ENCODE measurements around the gene RARA. TPM values are rescaled to one million over a fixed set of nuclear protein-coding genes. Genes with fewer than 3 reads are reported as not detected.
A peak's percentile ranks its signal among the peaks of the same experiment; 100 is the strongest.

The RARA gene
- total and polyA plus RNA-seq, 2 donors (not counting 1 experiment from before 2014, with no cell fraction given), result 7.0 to 7.8 TPM

- H3K79me2 ChIP-seq (ENCODE audit: control insufficient read depth, insufficient read depth, low read length), result peaks cover 75% of the 10 kb centered on the region
- DNase-seq (ENCODE audit: low read depth in 2 of 2), result no peak
- peak overlapping the region; percentile 95 for H3K27ac ChIP-seq (ENCODE audit: insufficient read depth, low read length)
- H3K27me3 ChIP-seq (ENCODE audit: control insufficient read depth, insufficient read depth, low read length), result no peaks in the 10 kb centered on the region
- TF ChIP-seq CTCF (conservative IDR thresholded peaks at IDR 0.05 in 1 of 2, IDR thresholded peaks at IDR 0.05 in 1 of 2; ENCODE audit: low read depth in 1 of 2, low read length in 2 of 2) (no peak), EZH2 (IDR thresholded peaks at IDR 0.05; ENCODE audit: low read length, missing control alignments) (no peak)
- H3K9me3 ChIP-seq (ENCODE audit: control insufficient read depth, insufficient read depth, low read depth, low read length), result no peaks in the 10 kb centered on the region
- H3K9ac ChIP-seq (ENCODE audit: insufficient read depth, low read length), result peak overlapping the region; percentile 71
- H3K36me3 ChIP-seq (ENCODE audit: control insufficient read depth, insufficient read depth, low read length), result no peaks in the 10 kb centered on the region
- no peaks in the 10 kb centered on the region for H4K20me1 ChIP-seq (ENCODE audit: control insufficient read depth, extremely low read depth, insufficient read depth, low read length)
- H3K4me1 ChIP-seq (ENCODE audit: control insufficient read depth, extremely low read depth, insufficient read depth, low read length), result peaks cover 64% of the 10 kb centered on the region
- H2AFZ ChIP-seq (ENCODE audit: low read length), result no peak overlapping the region
- H3K4me2 ChIP-seq (ENCODE audit: extremely low read depth, insufficient read depth, low read length), result peak overlapping the region; percentile 53
- peak overlapping the region; percentile 1 to 99 (median 30) for H3K4me3 ChIP-seq (replicated peaks in 1 of 4; ENCODE audit: control extremely low read depth in 1 of 4, insufficient read depth in 1 of 4, low read depth in 3 of 4, low read length in 4 of 4)
These were observed 13.0 kb downstream of the RARA start for GRCh38 chr17:40321961-40322357.

GRCh38 chr17:40322358-40323315 is 13.7 kb downstream of the RARA start:
- peak overlapping the region; percentile 1 to 99 (median 30) for H3K4me3 ChIP-seq (replicated peaks in 1 of 4; ENCODE audit: control extremely low read depth in 1 of 4, insufficient read depth in 1 of 4, low read depth in 3 of 4, low read length in 4 of 4)
- no peaks in the 10 kb centered on the region for H3K9me3 ChIP-seq (ENCODE audit: control insufficient read depth, insufficient read depth, low read depth, low read length)
- peak overlapping the region; percentile 53 for H3K4me2 ChIP-seq (ENCODE audit: extremely low read depth, insufficient read depth, low read length)
- peaks cover 66% of the 10 kb centered on the region for H3K4me1 ChIP-seq (ENCODE audit: control insufficient read depth, extremely low read depth, insufficient read depth, low read length)
- no peaks in the 10 kb centered on the region for H4K20me1 ChIP-seq (ENCODE audit: control insufficient read depth, extremely low read depth, insufficient read depth, low read length)
- no peak overlapping the region for H2AFZ ChIP-seq (ENCODE audit: low read length)
- TF ChIP-seq EZH2 (IDR thresholded peaks at IDR 0.05; ENCODE audit: low read length, missing control alignments) (no peak), CTCF (conservative IDR thresholded peaks at IDR 0.05 in 1 of 2, IDR thresholded peaks at IDR 0.05 in 1 of 2; ENCODE audit: low read depth in 1 of 2, low read length in 2 of 2) (no peak)
- H3K36me3 ChIP-seq (ENCODE audit: control insufficient read depth, insufficient read depth, low read length), result no peaks in the 10 kb centered on the region
- H3K79me2 ChIP-seq (ENCODE audit: control insufficient read depth, insufficient read depth, low read length), result peaks cover 82% of the 10 kb centered on the region
- no peaks in the 10 kb centered on the region for H3K27me3 ChIP-seq (ENCODE audit: control insufficient read depth, insufficient read depth, low read length)
- H3K27ac ChIP-seq (ENCODE audit: insufficient read depth, low read length), result peak overlapping the region; percentile 95
- peak; percentile 74 to 78 for DNase-seq (ENCODE audit: low read depth in 2 of 2)
- H3K9ac ChIP-seq (ENCODE audit: insufficient read depth, low read length), result peak overlapping the region; percentile 71

All from fibroblast of lung (primary cell).